GM21381 (cell line): Measurements from ENCODE around the gene HNRNPAB.
"Not testable (repeated sequence)": the region's sequence is repeated elsewhere in the genome, so short reads cannot be mapped to it uniquely, and the experiment has no call there.

Experiments
- ATAC-seq: cut with Tn5 transposase; IDR thresholded peaks from one replicate; pipeline ENCODE4 v1.9.1; 2021; ENCODE audit warnings: mild to moderate bottlenecking, moderate library complexity; ENCODE audit not compliant: unreplicated experiment

Gene HNRNPAB

DNA sequence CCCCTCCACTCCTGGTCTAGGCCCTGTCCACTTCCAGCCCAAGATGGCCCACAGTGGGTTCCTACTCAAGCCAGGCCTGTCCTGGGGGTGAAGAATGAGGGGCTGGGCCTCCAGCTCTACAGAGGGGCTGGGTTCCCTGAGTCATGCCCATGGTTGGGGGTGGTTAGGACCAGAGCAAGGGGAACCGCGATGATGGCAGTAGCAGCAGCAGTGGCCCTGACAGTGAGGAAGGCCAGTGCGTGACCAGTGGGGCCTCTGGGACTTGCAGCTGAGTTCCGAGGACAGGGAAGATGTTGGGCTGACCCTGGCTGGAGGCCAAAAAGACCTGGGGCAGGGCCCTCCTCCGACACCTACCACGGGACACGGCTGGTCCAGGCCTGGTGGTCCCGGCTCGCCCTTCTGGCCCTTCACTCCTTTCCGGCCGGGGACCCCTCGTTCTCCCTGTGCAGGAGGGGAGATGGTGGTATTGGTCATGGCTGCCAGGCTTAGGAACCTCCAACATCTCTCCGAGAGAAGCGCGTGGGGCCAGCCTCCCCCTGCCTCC, 37.4 kb downstream of the HNRNPAB start:
- no peak for ATAC-seq

DNA sequence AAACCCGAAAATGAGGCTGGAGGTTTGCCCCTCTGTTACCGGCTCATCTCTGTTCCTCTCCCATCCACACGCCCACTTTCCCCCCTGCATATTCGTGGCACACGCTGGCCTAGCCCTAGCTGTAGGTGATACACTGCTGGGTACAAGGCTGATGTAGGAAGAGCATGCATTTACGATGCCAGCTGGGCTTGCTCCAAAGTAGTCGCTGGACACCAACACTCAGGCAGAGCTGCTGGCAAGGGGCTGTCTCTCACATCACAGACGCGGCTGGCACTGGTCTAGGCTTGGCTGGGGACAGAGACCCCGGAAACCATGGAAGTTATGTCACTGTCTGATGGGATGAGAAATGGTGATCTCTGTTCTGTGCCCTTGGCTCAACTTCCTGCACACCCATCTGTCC, 38.1 kb downstream of the HNRNPAB start:
- ATAC-seq = no peak

DNA sequence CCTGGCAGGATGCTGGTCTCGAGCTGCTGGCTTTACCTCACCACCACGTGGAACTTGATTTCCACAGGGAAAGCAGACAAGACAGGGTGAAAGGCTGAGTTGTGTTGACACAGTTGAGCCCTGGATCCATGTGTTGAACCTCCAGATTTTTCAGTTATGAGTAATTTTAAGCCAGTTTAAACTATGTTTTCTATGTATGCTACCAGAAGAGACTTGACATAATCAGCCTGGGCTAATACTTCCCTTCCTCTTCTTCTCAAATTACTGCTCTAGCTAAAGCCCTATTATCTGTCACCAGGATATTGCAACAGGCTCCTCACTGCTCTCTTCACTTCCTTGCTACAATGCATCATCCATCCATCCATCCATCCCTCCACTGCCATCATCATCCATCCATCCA, 40.2 kb downstream of the HNRNPAB start:
- ATAC-seq = no peak

DNA sequence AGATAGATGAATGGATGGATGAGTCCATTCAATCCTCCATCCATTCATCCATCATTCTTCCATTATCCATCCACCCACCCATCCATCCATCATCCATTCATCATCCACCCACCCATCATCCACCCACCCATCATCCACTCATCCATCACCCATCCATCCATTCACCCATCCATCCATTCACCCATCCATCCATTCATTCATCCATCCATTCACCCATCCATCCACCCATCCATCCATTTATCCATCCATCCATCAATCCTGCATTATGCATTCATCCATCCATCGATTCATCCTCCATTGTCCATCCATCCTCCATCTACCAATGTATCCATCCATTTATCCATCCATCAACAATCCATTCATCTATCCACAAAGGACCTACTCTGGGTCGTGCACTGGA, 41.1 kb downstream of the HNRNPAB start:
- no peak for ATAC-seq

DNA sequence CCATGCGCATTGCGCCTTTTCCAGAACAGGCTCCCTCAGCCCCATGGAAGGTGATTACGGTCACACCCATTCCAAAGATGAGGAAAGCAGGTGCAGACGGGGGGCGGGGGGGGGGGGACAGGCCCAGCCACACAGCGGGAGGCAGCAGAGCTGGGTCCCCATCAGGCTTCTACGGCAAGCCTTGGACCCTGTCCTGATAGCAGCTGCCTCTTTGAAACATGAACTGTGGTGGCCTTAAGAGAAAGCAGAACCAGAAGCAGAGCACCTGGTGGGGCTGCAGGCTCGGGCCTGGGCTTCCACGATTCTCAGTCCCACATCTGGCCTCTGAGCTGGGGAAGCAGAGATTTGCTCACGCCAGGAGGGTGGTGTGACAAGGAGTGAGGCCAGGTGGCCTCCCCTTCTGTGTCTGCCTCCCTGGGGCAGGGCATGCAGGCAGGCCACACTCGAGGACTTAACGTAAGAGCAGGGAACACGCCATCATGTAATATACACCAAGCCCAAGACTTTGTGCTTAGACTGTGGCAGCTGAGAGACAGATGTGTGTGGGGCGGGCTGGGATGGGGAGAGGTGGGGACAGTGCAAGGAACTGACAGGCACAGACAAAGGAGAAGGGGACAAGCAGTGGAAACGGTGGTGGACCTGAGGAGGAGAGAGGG, 42.4 kb downstream of the HNRNPAB start:
- no peak for ATAC-seq

DNA sequence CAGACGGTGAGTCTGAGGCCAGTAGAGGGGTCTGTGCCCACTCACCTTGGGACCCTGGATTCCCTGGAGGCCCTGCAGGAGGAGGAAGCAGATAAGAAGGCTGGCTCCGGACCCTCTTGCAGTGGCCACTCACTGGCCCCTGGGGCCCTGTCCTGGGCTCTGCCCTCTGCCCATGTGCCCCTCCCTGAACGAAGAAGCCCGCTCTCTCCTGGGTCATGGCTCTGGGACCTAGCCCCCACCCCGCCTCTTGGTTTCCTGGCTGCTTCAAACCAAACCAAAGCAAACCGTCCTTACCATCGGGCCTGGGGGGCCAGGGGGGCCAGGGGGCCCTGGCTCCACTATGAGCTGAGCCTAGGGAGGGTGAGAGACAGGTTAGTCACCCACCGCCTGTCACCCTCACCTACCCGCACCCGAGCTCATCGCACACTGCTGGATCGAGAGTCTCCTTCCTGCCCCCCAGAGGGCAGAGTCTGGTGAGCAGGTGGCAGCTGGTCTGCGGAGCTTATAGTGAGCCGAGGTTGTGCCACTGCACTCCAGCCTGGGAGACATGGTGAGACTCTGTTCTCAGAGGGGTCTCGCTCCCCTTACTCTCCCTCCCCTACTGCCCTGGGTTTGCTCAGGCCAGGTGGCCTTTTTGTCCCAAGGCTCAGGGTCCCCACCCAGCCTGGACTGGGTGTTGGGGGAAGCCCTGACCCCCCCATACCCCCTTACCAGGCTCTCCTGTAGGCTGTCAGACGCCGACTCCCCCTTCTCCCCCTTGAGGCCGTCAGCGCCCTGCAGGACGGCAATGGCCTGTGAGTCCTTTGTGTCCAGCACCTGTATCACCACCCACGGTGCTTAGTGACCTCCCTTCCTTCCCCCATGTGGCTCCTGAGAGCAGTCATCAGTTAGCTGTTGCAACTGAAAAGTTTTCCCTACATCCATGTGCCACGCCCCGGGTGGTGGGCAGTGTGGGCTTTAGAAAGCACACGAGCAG, 43.4 kb downstream of the HNRNPAB start:
- no peak for ATAC-seq

DNA sequence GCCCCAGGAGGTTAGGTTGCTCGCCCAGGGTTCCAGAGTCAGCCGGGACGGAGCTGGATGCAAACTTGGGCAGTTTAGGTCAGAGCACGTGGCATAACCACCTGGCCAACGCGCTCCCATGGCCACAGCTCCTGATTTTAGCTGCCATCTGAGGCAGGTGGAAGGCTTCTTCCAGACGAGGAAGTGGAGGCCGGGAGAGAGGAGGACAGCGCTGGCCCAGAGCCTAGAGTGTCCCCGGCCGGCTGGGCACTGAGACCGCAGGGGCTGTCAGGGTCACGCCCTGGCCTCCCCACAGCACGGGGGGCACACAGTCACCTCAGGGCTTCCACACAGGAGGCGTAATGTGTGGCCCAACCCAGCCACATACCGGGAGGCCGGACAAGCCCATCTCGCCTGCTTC, 44.4 kb downstream of the HNRNPAB start:
- no peak for ATAC-seq

DNA sequence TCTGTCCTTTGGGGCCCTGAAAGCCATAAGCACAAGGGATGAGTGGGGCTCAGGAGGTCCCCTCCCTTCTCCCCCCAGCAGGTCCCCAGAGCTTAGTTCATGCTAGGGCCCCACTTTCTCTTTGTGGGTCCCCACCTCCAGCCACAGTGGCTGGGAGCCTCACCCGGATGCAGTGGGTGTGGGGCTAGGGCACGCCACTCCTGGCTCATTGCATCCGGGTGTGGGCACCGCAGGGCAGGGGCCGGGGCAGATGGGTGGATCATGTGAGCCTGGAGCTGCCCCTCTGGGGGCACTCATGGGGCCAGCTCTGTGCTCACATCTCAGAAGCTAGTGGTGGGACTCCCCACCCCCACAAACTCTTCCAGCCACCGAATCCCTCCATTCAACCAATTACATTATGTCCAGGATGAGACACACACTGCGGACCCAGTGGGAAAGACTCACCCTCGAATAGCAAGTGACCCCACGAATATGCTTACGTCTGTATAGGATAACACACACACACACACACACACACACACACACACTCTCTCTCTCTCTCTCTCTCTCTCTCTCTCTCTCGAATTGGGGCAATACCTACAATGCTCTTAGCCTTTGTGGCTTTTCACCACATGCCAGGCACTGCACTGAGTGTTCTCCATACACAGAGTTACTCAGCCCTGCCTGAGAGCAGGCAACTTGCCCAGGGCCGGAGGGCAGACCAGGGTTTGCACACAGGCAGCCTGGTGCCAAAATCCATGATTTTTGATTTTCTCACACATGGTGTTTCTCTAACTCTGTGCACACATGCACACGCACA, 45.1 kb downstream of the HNRNPAB start:
- ATAC-seq = no peak

DNA sequence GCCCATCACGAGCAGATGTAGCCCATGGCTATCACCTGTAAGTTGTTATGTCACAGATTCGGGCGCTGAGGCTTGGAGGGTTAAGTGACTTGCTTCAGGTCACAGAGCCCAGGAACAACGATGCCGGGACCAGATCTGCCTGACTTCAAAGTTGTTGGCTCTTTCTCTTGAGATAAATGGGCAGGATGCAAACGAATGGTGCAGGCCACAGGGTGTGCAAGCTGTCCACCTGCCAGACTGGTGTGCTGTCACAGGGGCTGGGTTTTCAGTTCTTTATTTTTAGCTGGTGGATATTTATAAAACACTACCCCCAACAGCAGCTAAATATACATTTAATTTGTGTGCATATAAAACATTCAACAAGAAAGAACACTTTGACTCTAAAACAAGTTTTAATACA, 45.9 kb downstream of the HNRNPAB start:
- no peak for ATAC-seq

DNA sequence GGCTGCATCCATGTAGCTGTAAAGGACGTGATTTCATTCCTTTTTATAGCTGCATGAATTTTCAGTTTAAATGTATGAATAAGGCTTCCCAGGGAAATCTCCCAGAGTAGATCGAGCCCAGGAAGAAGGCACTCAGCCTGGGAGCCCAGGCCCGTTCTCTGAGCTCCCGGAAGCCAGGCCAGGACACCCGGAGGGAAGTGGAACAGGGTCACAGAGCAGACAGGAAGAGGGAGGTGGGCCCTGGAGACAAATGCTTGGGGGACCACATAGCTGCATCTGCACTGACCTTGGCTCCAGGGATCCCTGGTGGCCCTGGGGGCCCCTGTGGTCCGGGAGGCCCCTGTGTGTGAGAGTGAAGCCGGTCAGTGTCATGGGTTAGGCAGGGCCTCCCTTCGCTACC, 47.9 kb downstream of the HNRNPAB start:
- no peak for ATAC-seq

DNA sequence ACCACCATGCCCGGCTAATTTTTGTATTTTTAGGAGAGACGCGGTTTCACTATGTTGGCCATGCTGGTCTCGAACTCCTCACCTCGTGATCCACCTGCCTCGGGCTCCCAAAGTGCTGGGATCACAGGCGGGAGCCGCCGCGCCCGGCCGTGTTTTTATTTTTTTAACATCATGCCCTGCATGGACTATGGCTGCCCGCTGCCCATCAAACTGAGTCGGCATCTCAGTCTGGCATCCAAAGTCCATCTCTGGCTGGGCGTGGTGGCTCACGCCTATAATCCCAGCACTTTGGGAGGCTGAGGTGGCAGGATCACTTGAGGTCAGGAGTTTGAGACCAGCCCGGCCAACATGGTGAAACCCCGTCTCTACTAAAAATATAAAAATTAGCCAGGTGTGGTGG, 49.3 kb downstream of the HNRNPAB start:
- not testable (repeated sequence) for ATAC-seq

DNA sequence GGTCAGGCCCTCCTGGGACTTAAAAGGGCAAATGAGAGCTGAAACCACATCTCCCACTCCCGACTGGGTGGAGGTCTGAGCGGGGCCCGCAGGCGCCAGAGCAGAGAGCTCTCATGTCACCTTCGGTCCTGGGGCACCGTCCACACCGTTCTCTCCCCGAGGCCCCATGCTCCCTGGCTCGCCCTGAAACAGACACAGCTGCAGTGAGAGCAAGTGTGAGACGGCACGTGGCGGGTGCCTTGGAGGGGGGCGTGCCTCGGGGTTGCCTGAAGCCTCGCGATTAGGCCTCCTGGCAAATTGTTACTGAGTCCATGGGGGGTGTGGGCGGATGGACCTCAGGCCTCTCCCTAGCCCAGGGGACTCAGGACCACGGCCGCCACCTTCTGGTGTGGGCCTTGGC, 52.4 kb downstream of the HNRNPAB start:
- no peak for ATAC-seq

DNA sequence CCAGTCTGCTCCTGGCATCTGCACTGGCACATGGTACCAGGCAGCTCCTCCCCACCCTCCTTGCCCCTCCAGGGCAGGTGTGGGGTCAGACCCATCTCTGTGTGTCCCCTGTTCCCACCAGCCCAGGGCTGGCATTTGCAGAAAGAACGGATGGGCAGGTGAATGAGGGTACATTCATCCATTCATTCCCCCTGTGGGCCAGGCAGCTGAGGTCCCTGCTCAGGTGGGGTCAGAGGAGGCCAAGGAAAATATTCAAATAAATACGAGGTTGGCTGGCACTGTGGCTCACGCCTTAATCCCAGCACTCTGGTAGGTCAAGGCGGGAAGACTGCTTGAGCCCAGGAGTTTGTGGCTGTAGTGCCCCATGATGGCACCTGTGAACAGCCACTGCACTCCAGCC, 53.3 kb downstream of the HNRNPAB start:
- ATAC-seq = no peak

DNA sequence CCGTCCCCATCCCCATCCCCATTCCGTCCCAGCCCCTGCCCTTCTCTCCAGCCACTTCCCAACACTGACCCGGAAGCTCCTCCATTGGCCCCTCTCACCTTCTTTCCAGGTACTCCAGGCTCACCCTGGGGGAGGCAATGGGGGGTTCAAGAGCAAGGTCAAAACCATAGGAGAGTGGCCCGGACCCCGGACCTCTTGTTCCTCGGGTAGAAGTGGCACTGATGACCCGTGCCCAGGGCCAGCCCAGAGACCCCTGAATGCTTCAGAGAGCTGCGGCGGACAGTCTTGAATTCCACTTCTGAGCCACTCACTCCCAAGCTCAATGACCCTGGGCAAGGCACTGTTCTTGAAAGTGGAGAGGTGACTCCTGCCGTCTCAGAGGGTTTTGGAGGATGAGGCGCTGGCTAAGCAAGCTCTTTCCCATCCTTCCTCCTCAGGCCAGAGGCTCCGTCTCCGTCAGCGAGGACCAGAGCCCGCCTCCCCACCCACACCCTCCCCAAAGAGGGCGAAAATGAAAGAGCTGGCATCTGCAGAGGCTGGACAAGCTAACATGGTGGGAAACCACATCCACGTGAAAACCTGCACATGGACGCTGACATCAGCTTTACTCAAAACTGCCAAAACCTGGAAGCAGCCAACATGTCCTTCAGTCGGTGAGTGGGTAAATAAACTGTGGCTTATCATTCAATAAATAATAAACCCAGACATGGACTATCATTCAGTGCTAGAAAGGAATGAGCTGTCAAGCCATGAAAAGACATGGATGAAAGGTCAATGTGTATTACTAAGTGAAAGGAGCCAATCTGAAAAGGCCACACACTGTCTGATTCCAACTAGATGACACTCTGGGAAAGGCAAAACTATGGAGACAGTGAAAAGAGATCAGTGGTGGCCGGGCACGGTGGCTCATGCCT, 55.5 kb downstream of the HNRNPAB start:
- no peak for ATAC-seq
